Progenitor cell of endocrine pancreas (in vitro differentiated cells): Measurements from ENCODE around the gene PHF10. TPM values are rescaled to one million over a fixed set of nuclear protein-coding genes. Genes with fewer than 3 reads are reported as not detected.
"Not testable (repeated sequence)": the region's sequence is repeated elsewhere in the genome, so short reads cannot be mapped to it uniquely, and the experiment has no call there.

Experiments
- DNase-seq: peaks from one replicate; pipeline ENCODE4 v3.0.0; 2021; ENCODE audit warnings: low spot score; ENCODE audit not compliant: unreplicated experiment
- H3K27ac Mint-ChIP-seq: 2 replicates; pipeline ENCODE4 v1.8.0; 2021; ENCODE audit warnings: mild to moderate bottlenecking, moderate library complexity, mixed read lengths
- H3K27me3 Mint-ChIP-seq: 2 replicates; pipeline ENCODE4 v1.8.0; 2021; ENCODE audit warnings: mixed read lengths
- H3K36me3 Mint-ChIP-seq: 2 replicates; pipeline ENCODE4 v1.8.0; 2022; ENCODE audit warnings: mixed read lengths; ENCODE audit not compliant: insufficient read depth
- H3K4me1 Mint-ChIP-seq: 2 replicates; pipeline ENCODE4 v1.8.0; 2021; ENCODE audit warnings: low read depth, mixed read lengths
- H3K4me3 Mint-ChIP-seq: 2 replicates; pipeline ENCODE4 v1.8.0; 2021; ENCODE audit warnings: low read depth, mild to moderate bottlenecking, moderate library complexity, mixed read lengths
- H3K9me3 Mint-ChIP-seq: 2 replicates; pipeline ENCODE4 v1.8.0; 2021; ENCODE audit warnings: low read depth, mixed read lengths
- CTCF ChIP-seq: fragments of 200-600 bp; sonication (generic); IDR thresholded peaks from one replicate; pipeline ENCODE4 v1.5.0; 2021; ENCODE audit warnings: antibody characterized with exemption, mild to moderate bottlenecking; ENCODE audit not compliant: unreplicated experiment
- total RNA-seq: library from RNA; stranded (reverse); gene quantifications from 2 replicates; pipeline ENCODE4 v1.2.1, GENCODE V29; 2021

PHF10 gene
- total RNA-seq, 1 donor from 2014 or later: 105 TPM

GRCh38 chr6:169701311-169701953 is 22.9 kb downstream of the PHF10 start:
- no peak for TF ChIP-seq CTCF
- Mint-ChIP-seq H3K36me3 (peaks cover 7% of the 10 kb centered on the region), H3K4me3 (peak overlapping the region; percentile 91), H3K27ac (peak overlapping the region; percentile 90), H3K27me3 (no peaks in the 10 kb centered on the region), H3K9me3 (peaks cover 3% of the 10 kb centered on the region), H3K4me1 (peaks cover 14% of the 10 kb centered on the region)
- no peak for DNase-seq

- H3K4me3 Mint-ChIP-seq: peak overlapping the region; percentile 91
- peaks cover 14% of the 10 kb centered on the region for H3K36me3 Mint-ChIP-seq
- peaks cover 7% of the 10 kb centered on the region for H3K9me3 Mint-ChIP-seq
- no peak for TF ChIP-seq CTCF
- no peak overlapping the region for H3K27ac Mint-ChIP-seq
- DNase-seq: no peak
- no peaks in the 10 kb centered on the region for H3K27me3 Mint-ChIP-seq
- H3K4me1 Mint-ChIP-seq: peaks cover 14% of the 10 kb centered on the region
These were observed 24.0 kb downstream of the PHF10 start for GRCh38 chr6:169700296-169700695.

- H3K27me3 Mint-ChIP-seq, DNase-seq, H3K4me3 Mint-ChIP-seq, H3K27ac Mint-ChIP-seq, H3K4me1 Mint-ChIP-seq: not testable (repeated sequence)
- peaks cover 13% of the 10 kb centered on the region for H3K9me3 Mint-ChIP-seq
- H3K36me3 Mint-ChIP-seq: peaks cover 28% of the 10 kb centered on the region
- peak; percentile 47 for TF ChIP-seq CTCF
These were observed 27.2 kb downstream of the PHF10 start for GRCh38 chr6:169697115-169697514.

GRCh38 chr6:169695131-169695530 is 29.2 kb downstream of the PHF10 start:
- no peak for DNase-seq
- Mint-ChIP-seq H3K27me3 (no peaks in the 10 kb centered on the region), H3K9me3 (peaks cover 18% of the 10 kb centered on the region), H3K4me3 (no peak overlapping the region), H3K36me3 (peaks cover 38% of the 10 kb centered on the region), H3K27ac (no peak overlapping the region), H3K4me1 (no peaks in the 10 kb centered on the region)
- TF ChIP-seq CTCF: no peak

- TF ChIP-seq CTCF: no peak
- no peak for DNase-seq
- Mint-ChIP-seq H3K36me3 (peaks cover 51% of the 10 kb centered on the region), H3K9me3 (peaks cover 25% of the 10 kb centered on the region), H3K27ac (no peak overlapping the region), H3K4me1 (no peaks in the 10 kb centered on the region), H3K27me3 (no peaks in the 10 kb centered on the region), H3K4me3 (no peak overlapping the region)
These were observed 31.8 kb downstream of the PHF10 start for GRCh38 chr6:169692516-169692915.
